Hindlimb muscle (tissue), 1 donor: ENCODE results near the gene TRMT2A. TPM values are rescaled to one million over a fixed set of nuclear protein-coding genes. Genes with fewer than 3 reads are reported as not detected.
"Not testable (repeated sequence)": the region's sequence is repeated elsewhere in the genome, so short reads cannot be mapped to it uniquely, and the experiment has no call there.

Source experiments
- DNase-seq: peaks from one replicate; pipeline ENCODE4 v3.0.0-alpha.2; 2013
- polyA plus RNA-seq: library from polyadenylated mRNA; unstranded; fragments of 120-200 nt; gene quantifications from one replicate; pipeline ENCODE4 v1.2.1, GENCODE V29; 2013; ENCODE audit not compliant: insufficient read length

TRMT2A gene
- polyA plus RNA-seq, 1 donor: 50.7 TPM

GRCh38 chr22:20084547-20085413, 32.2 kb downstream of the TRMT2A start:
- DNase-seq: no peak

GRCh38 chr22:20083891-20084546, 33.0 kb downstream of the TRMT2A start:
- no peak for DNase-seq

GRCh38 chr22:20083157-20083890, 33.7 kb downstream of the TRMT2A start:
- no peak for DNase-seq

GRCh38 chr22:20080776-20081654, 36.0 kb downstream of the TRMT2A start:
- peak; percentile 54 for DNase-seq

GRCh38 chr22:20080445-20080775, 36.6 kb downstream of the TRMT2A start:
- peak; percentile 62 for DNase-seq

GRCh38 chr22:20079745-20080444, 37.1 kb downstream of the TRMT2A start, which contains the start of gene DGCR8:
Gene DGCR8, plus strand, starts transcription at chr22:20080241. Its CDS starts 5,723 bp downstream, at chr22:20085964.
- peak; percentile 99 for DNase-seq

- no peak for DNase-seq
These were observed 40.3 kb downstream of the TRMT2A start for GRCh38 chr22:20076627-20077172.

GRCh38 chr22:20071524-20071972, 45.5 kb downstream of the TRMT2A start:
- no peak for DNase-seq

GRCh38 chr22:20069331-20070042, 47.5 kb downstream of the TRMT2A start:
- no peak for DNase-seq

- no peak for DNase-seq
These were observed 48.4 kb downstream of the TRMT2A start for GRCh38 chr22:20068640-20069039.

GRCh38 chr22:20067384-20067682, 49.7 kb downstream of the TRMT2A start:
- not testable (repeated sequence) for DNase-seq

- no peak for DNase-seq
These were observed 50.2 kb downstream of the TRMT2A start for GRCh38 chr22:20066617-20067383.

- no peak for DNase-seq
These were observed 51.0 kb downstream of the TRMT2A start for GRCh38 chr22:20065896-20066616.

GRCh38 chr22:20064545-20065262, 52.3 kb downstream of the TRMT2A start:
- no peak for DNase-seq

GRCh38 chr22:20064140-20064480, 52.9 kb downstream of the TRMT2A start:
- DNase-seq: no peak

GRCh38 chr22:20063271-20064139, 53.5 kb downstream of the TRMT2A start:
- DNase-seq: no peak

GRCh38 chr22:20062766-20063083, 54.3 kb downstream of the TRMT2A start:
- DNase-seq: no peak
